HK-2 (cell line): ENCODE measurements around the gene PRDM7.
"Not testable (repeated sequence)": the region's sequence is repeated elsewhere in the genome, so short reads cannot be mapped to it uniquely, and the experiment has no call there.

Experiments
- DNase-seq: peaks from one replicate; pipeline ENCODE4 v3.0.0-alpha.2; 2018; ENCODE audit not compliant: unreplicated experiment

Gene PRDM7

DNA sequence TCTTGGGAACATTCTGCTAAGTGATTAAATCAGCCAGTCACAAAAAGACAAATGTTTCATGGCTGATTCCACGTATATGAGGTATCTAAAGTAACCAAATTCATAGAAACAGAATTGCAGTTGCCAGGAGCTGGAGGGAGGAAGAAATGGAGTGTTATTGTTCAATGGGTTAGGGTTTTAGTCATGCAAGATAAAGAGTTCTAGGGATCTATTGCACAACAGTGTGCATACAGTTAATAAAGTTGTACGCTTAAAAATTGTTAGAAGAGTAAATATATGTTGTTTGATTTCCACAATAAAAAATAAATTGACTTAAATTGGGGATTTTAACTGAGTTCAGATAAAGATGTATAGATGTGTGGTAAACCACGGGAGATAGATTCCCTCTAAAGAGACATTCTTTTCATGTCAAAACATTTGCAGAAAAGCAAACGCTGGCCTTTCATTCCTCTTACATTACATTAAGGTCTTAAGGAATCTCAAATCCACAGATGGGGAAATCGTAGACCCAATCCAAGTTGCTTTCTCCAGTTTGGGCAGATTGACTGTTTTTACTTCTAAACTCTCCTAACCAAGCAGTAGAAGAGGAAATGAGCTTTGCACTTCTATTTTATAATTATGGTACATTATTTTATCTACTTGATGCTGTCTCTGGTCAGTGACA lies 4.6 kb downstream of the PRDM7 start:
- DNase-seq: no peak

DNA sequence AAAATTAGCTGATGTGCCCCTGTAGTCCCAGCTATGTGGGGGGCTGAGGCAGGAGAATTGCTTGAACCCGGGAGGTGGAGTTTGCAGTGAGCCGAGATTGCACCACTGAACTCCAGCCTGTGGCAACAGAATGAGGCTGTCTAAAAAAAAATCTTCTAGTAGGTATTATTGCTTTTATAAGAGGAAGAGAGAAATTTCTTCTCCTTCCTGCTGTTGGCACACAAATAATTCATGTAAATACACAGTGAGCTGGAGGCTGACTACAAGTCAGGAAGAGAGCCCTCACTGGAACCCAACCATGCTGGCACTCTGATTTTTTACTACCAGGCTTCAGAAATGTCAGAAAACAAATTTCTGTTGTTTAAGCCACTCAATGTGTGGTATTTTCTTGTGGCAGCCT lies 6.7 kb downstream of the PRDM7 start:
- DNase-seq: no peak

DNA sequence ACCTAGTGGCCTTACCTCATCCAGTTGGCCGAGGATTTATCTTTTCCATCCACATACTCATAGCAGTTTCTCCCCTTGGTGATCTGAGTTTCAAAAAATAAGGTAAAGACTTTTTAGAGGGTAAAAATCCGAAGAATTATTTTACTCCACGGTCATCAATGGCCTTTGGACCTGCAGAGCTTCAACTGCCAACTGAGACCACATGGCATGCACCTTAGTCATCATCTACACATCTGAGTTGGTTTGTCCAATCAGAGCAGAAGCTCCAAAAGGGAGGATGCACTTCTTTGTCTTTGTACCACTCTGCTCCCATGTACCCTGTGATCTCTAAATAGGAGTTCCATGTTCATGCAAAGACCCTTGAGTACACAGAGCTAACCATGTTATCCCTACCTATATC lies 15.7 kb downstream of the PRDM7 start:
- no peak for DNase-seq

- DNase-seq: no peak
Observed at GRCh38 chr16:90057738-90058173, 19.4 kb downstream of the PRDM7 start.

GRCh38 chr16:90056521-90056920 lies 20.6 kb downstream of the PRDM7 start:
- DNase-seq: not testable (repeated sequence)

GRCh38 chr16:90055371-90055770 lies 21.8 kb downstream of the PRDM7 start:
- no peak for DNase-seq

GRCh38 chr16:90054554-90054953 lies 22.6 kb downstream of the PRDM7 start:
- no peak for DNase-seq

- no peak for DNase-seq
Observed at GRCh38 chr16:90053902-90054500, 23.1 kb downstream of the PRDM7 start.

DNA sequence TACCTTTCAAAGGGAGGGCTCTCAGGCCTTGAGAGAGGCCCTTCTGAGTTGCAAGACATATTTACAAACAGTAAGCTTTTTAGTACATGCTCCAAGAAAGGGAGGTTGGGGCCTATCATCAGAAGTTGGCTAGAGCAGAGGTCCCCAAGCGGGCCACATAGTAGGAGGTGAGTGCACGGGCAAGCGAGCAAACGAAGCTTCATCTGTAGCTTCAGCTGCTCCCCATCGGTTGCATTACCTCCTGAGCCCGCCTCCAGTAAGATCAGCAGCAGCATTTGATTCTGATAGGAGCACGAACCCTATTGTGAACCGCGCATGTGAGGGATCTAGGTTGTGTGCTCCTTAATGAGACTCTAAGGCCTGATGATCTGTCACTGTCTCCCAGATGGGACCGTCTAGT lies 26.2 kb downstream of the PRDM7 start:
- DNase-seq: no peak

GRCh38 chr16:90048737-90049330 lies 28.3 kb downstream of the PRDM7 start:
- no peak for DNase-seq

- DNase-seq: no peak
Observed at GRCh38 chr16:90048347-90048722, 28.8 kb downstream of the PRDM7 start.

DNA sequence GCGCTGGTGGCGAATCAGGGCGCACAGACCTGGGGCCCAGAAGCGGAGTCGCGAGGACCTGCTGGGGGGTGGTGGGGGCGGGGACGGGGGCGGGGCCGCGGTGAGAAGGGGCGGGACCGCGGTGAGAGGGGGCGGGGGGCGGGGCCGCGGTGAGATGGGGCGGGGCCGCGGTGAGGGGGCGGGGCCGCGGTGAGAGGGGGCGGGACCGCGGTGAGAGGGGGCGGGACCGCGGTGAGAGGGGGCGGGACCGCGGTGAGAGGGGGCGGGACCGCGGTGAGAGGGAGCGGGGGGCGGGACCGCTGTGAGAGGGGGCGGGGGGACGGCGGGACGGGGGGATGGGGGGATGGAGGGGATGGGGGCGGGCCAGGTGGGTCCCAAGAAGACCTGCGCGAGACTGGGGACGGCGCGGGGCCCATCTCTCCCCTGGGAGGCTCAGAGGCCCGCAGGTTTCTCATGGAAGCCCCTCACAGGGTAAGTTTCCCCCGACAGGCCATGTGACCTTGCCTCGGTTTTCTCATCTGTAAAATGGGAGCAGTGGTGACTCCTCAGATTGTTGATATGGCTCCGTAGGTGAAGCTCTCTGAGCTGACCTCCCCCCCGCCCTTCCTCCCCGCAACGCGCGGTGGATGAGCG lies 29.3 kb downstream of the PRDM7 start:
- peak; percentile 20 for DNase-seq

DNA sequence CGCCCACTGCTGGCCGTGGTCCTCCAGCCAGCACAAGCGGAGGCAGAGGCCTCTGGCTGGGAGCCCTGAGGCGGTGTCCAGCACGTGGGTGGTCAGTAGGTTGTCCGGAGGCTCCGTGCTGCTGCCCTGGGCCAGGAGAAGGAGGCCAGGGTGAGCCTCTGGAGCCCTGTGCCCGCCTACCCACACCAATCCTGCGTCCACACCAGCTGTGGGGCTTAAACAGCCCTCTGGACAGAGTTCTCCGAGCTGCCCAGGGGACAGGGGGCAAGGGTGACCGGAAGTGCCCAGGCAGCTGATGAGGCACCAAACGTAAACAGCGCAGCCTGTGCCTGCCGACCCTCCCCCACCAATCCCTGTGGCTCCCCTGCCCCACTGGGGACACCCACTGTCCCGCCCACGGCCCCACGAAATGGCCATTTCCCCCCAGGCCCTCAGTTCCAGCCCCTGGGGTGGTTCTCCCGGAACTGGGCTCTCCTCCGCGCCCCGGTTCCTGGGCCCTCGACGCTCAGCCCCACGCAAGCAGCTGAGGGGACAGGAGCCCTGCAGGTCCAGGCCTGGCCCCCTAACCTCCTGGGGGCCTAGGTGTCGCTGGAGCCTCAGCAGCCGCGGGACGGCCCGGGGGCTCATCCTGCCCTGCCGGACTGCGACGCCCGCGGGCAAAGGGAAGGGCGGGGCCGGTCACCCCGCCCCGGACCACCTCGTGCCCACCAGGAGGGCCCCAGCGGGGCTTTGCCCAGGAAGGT lies 30.0 kb downstream of the PRDM7 start:
- peak; percentile 68 for DNase-seq

- DNase-seq: no peak
Observed at GRCh38 chr16:90046122-90046970, 30.8 kb downstream of the PRDM7 start.

GRCh38 chr16:90044111-90044551 lies 33.0 kb downstream of the PRDM7 start:
- peak; percentile 75 for DNase-seq

- no peak for DNase-seq
Observed at GRCh38 chr16:90043526-90043925, 33.6 kb downstream of the PRDM7 start.

- DNase-seq: no peak
Observed at GRCh38 chr16:90042946-90043514, 34.1 kb downstream of the PRDM7 start.

DNA sequence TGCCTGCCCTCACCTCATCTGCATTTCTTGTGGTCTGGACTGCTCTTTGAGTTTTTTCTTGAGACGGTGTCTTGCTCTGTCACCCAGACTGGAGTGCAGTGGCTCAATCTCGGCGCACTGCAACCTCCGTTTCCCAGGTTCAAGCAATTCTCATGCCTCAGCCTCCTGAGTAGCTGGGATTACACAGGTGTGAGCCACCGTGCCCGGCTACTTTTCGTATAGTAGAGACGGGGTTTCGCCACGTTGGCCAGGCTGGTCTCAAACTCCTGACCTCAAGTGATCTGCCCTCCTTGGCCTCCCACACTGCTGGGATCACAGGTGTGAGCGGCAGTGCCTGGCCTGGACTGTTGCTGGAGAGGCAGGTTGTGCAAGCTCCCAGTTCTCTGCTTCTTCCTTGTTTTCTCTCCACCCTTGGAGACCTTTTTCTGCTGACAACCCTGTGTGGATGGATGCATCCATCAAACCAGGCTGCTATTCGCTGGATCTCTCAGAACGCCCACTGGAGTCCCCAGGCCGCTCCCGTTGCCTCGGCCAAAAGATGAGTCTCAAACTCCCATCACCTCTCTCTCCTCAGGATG lies 35.1 kb downstream of the PRDM7 start:
- no peak for DNase-seq

- no peak for DNase-seq
Observed at GRCh38 chr16:90040152-90041023, 36.7 kb downstream of the PRDM7 start.
